Osteocyte (in vitro differentiated cells): ENCODE results near the gene ARHGDIG. TPM values are rescaled to one million over a fixed set of nuclear protein-coding genes. Genes with fewer than 3 reads are reported as not detected.

ENCODE experiments used
- DNase-seq: peaks from one replicate; pipeline ENCODE4 v3.0.0; 2021; ENCODE audit warnings: mixed read lengths; ENCODE audit not compliant: unreplicated experiment; ENCODE audit errors: extremely low spot score
- H3K27ac Mint-ChIP-seq: one replicate; pipeline ENCODE4 v1.8.0; 2021; ENCODE audit warnings: mild to moderate bottlenecking, mixed read lengths; ENCODE audit not compliant: unreplicated experiment
- H3K27me3 Mint-ChIP-seq: one replicate; pipeline ENCODE4 v1.8.0; 2021; ENCODE audit warnings: mixed read lengths; ENCODE audit not compliant: unreplicated experiment
- H3K36me3 Mint-ChIP-seq: one replicate; pipeline ENCODE4 v1.8.0; 2021; ENCODE audit warnings: mixed read lengths; ENCODE audit not compliant: unreplicated experiment
- H3K4me1 Mint-ChIP-seq: one replicate; pipeline ENCODE4 v1.8.0; 2021; ENCODE audit warnings: mixed read lengths; ENCODE audit not compliant: unreplicated experiment
- H3K4me3 Mint-ChIP-seq: one replicate; pipeline ENCODE4 v1.8.0; 2021; ENCODE audit warnings: mild to moderate bottlenecking, moderate library complexity, mixed read lengths; ENCODE audit not compliant: unreplicated experiment
- H3K9me3 Mint-ChIP-seq: one replicate; pipeline ENCODE4 v1.8.0; 2021; ENCODE audit warnings: mixed read lengths; ENCODE audit not compliant: unreplicated experiment
- CTCF ChIP-seq: fragments of 200-600 bp; sonication (generic); IDR thresholded peaks from 2 replicates; pipeline ENCODE4 v1.5.0; 2021; ENCODE audit warnings: antibody characterized with exemption, mild to moderate bottlenecking, moderate library complexity
- total RNA-seq: library from RNA; stranded (reverse); gene quantifications from 2 replicates; pipeline ENCODE4 v1.2.1, GENCODE V29; 2021

ARHGDIG gene
- total RNA-seq, 1 donor from 2014 or later = 0.54 TPM

GRCh38 chr16:284204-285120 is 4.1 kb downstream of the ARHGDIG start:
- H3K36me3 Mint-ChIP-seq = peaks cover 12% of the 10 kb centered on the region
- H3K4me1 Mint-ChIP-seq = no peaks in the 10 kb centered on the region
- DNase-seq = no peak
- no peak overlapping the region for H3K4me3 Mint-ChIP-seq
- no peak overlapping the region for H3K27ac Mint-ChIP-seq
- no peaks in the 10 kb centered on the region for H3K27me3 Mint-ChIP-seq
- TF ChIP-seq CTCF = no peak
- H3K9me3 Mint-ChIP-seq = no peaks in the 10 kb centered on the region

DNA sequence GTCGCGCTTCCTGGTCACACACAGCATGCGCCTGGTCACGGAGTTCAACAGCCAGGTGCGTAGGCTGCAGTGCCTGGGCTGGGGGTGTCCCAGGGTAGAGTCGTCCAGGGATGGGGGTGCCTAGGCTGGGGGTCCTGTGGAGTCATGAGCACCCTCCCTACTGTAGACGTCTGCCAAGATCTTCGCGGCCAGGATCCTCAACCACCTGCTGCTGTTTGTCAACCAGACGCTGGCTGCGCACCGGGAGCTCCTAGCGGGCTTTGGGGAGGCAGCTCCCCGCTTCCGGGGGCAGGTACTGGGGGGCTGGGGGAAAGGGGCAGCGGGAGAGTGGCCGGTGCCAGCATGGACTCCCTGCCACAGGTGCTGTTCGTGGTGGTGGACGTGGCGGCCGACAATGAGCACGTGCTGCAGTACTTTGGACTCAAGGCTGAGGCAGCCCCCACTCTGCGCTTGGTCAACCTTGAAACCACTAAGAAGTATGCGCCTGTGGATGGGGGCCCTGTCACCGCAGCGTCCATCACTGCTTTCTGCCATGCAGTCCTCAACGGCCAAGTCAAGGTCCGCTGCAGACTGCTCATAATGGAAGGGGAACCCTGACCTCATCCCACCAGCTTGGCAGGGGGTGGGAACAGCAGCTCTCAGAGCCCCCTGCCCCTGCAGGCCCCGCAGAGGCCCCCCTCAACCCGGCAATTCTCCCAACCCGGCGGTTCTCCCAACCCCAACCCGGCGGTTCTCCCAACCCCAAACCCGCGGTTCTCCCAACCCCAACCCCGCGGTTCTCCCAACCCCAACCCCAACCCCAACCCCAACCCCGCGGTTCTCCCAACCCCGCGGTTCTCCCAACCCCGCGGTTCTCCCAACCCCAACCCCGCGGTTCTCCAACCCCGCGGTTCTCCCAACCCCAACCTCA is 5.0 kb downstream of the ARHGDIG start:
- Mint-ChIP-seq H3K9me3 (no peaks in the 10 kb centered on the region), H3K36me3 (peaks cover 12% of the 10 kb centered on the region), H3K4me1 (no peaks in the 10 kb centered on the region), H3K27me3 (no peaks in the 10 kb centered on the region), H3K4me3 (no peak overlapping the region), H3K27ac (no peak overlapping the region)
- no peak for DNase-seq
- TF ChIP-seq CTCF = no peak

- Mint-ChIP-seq H3K27me3 (no peaks in the 10 kb centered on the region), H3K4me3 (no peak overlapping the region), H3K27ac (no peak overlapping the region), H3K36me3 (peaks cover 14% of the 10 kb centered on the region), H3K4me1 (no peaks in the 10 kb centered on the region), H3K9me3 (no peaks in the 10 kb centered on the region)
- no peak for DNase-seq
- no peak for TF ChIP-seq CTCF
Observed at GRCh38 chr16:286491-287297, 6.3 kb downstream of the ARHGDIG start.

DNA sequence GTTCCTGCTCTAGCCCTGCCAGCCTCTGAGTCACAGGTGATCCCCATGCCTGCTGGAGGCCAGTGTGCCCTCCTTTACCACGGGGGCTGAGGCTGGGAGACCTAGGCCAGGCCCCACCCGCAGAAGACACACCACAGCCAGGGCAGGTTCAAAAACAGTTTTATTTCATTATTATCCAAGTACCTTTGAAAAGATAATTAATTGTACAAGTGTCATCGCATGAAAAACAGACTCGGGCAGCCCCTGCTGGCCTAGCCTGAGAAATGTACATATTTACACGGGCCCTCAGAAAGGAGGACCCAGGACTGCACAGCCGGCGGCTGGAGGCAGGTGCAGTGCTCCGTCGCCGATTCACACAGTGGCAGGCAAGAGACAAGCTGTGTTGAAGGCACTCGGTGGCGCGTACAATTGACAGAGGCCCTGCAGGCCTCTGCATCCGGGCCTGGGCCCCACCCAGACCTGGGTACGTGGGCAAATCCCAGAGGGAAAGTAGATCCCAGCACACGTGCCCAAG is 7.0 kb downstream of the ARHGDIG start:
- Mint-ChIP-seq H3K27me3 (no peaks in the 10 kb centered on the region), H3K4me3 (no peak overlapping the region), H3K36me3 (peaks cover 16% of the 10 kb centered on the region), H3K9me3 (no peaks in the 10 kb centered on the region), H3K4me1 (no peaks in the 10 kb centered on the region), H3K27ac (no peak overlapping the region)
- DNase-seq = no peak
- TF ChIP-seq CTCF = no peak
